ENCODE measurements around the gene TPPP. TPM values are rescaled to one million over a fixed set of nuclear protein-coding genes. Genes with fewer than 3 reads are reported as not detected.
A peak's percentile ranks its signal among the peaks of the same experiment; 100 is the strongest.

Gene TPPP
- total RNA-seq, 2 donors from 2014 or later = 0.10 to 0.14 TPM

DNA sequence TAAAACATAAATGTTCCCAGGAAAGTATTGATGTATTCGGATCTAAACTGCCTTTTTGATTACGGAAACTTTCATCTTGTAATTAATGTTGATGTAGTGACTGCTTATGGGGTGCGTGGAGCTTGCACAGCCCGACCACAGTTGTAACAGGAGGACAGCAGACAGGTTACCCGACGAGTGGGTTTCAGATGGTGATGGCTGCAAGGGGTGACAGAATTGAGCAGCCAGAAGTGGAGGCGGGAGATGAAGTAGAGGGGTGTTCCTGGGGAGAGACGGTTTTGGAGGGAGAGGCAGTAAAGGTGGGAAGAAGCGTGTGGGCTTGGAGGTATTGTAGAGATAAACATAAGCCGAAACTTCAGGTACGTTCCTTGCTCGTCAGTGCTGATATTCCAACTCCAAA is 75.3 kb downstream of the TPPP start:
- H3K36me3 Mint-ChIP-seq = peaks cover 17 to 37% of the 10 kb centered on the region in 2 donors
- DNase-seq (ENCODE audit: low spot score in 2 of 2) (peak in 1 of 2 donors; percentile 13), ATAC-seq (no peak)
- H3K9me3 Mint-ChIP-seq = peaks cover 0 to 5% of the 10 kb centered on the region in 2 donors
- no peak overlapping the region for H3K27ac Mint-ChIP-seq

- Mint-ChIP-seq H3K9me3 (peaks cover 0 to 5% of the 10 kb centered on the region in 2 donors), H3K27ac (peak overlapping the region in 1 of 2 donors; percentile 89), H3K36me3 (peaks cover 21 to 42% of the 10 kb centered on the region in 2 donors)
- peak in 1 of 2 donors; percentile 30 for DNase-seq (ENCODE audit: low spot score in 2 of 2)
- ATAC-seq = no peak
Measured at GRCh38 chr5:616484-617039, 76.6 kb downstream of the TPPP start.

GRCh38 chr5:612498-613424 is 80.4 kb downstream of the TPPP start:
- ATAC-seq (peak; percentile 42 to 51), DNase-seq (ENCODE audit: low spot score in 2 of 2) (peak; percentile 41 to 52)
- Mint-ChIP-seq H3K27ac (peak overlapping the region; percentile 88 to 91), H3K36me3 (peaks cover 15 to 37% of the 10 kb centered on the region in 2 donors), H3K9me3 (peaks cover 0 to 5% of the 10 kb centered on the region in 2 donors)

GRCh38 chr5:611731-612486 is 81.2 kb downstream of the TPPP start, which contains the start of gene CEP72:
Gene CEP72 (plus strand): TSS chr5:612340. CDS start chr5:612362, 22 bp downstream.
- peak; percentile 93 for ATAC-seq
- Mint-ChIP-seq H3K36me3 (peaks cover 15 to 37% of the 10 kb centered on the region in 2 donors), H3K9me3 (peaks cover 0 to 5% of the 10 kb centered on the region in 2 donors), H3K27ac (peak within 1 kb of the TSS; percentile 88 to 91)
- DNase-seq (ENCODE audit: low spot score in 2 of 2) = peak; percentile 91 to 92

- Mint-ChIP-seq H3K36me3 (peaks cover 8 to 30% of the 10 kb centered on the region in 2 donors), H3K9me3 (peaks cover 0 to 5% of the 10 kb centered on the region in 2 donors), H3K27ac (peak overlapping the region in 1 of 2 donors; percentile 88)
- DNase-seq (ENCODE audit: low spot score in 2 of 2) (peak in 1 of 2 donors; percentile 44), ATAC-seq (no peak)
Measured at GRCh38 chr5:610744-611730, 82.1 kb downstream of the TPPP start.

DNA sequence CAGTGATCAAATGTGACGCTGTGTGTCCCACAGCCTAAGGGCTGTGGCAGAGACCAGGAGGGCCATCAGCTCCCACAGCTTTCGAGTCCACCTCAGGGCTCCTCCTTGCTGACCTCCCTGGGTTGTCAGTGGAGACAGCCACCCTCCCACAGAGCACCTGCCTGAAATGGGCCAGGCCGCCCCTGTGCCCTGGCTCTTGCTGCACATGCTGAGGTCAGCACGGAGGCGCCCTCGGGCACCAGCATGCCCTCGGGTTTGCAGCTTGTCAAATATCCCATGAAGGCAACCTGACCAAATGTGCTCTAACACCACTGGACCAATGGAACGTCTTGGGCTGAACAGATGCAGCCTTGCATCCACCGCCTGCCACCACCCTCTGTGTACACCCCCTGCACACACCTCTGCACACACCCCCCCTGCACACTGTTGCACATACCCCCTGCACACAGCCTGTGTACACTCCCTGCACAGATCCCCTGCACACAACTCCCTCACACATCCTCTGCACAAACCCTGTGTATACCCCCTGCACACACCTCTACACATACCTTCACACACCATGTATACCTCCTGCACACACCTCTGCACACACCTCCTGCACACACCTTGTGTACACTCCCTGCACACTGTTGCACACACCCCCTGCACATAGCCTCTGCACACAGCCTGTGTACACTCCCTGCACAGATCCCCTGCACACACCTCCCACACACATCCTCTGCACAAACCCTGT is 83.0 kb downstream of the TPPP start:
- H3K36me3 Mint-ChIP-seq = peaks cover 8 to 21% of the 10 kb centered on the region in 2 donors
- ATAC-seq = no peak
- H3K27ac Mint-ChIP-seq = no peak overlapping the region
- DNase-seq (ENCODE audit: low spot score in 2 of 2) = peak in 1 of 2 donors; percentile 47
- no peaks in the 10 kb centered on the region for H3K9me3 Mint-ChIP-seq

Other genes starting within 250 kb of the TPPP start
- 1 to 10 TPM; 1.6 to 2.0 TPM for gene SLC9A3, start 168.9 kb downstream of the TPPP start, total RNA-seq
- gene CEP72, start 81.0 kb downstream of the TPPP start, total RNA-seq = 10 to 100 TPM; 24.8 to 44.2 TPM
- gene ZDHHC11B, start 91.4 kb upstream of the TPPP start, total RNA-seq = 1 to 10 TPM in 1 of 2 donors, not detected in 1; 1.4 TPM
- gene ZDHHC11, start 157.6 kb upstream of the TPPP start, total RNA-seq = 10 to 100 TPM in 1 of 2 donors, 1 to 10 TPM in 1; 3.4 to 19.3 TPM
- gene BRD9, start 199.4 kb upstream of the TPPP start, total RNA-seq = 10 to 100 TPM; 60.4 to 61.7 TPM
- 10 to 100 TPM; 20.1 to 25.5 TPM for gene TRIP13, start 199.5 kb upstream of the TPPP start, total RNA-seq